ENCODE data around the gene MED13. TPM values are rescaled to one million over a fixed set of nuclear protein-coding genes. Genes with fewer than 3 reads are reported as not detected.
A peak's percentile ranks its signal among the peaks of the same experiment; 100 is the strongest.

MED13 gene
- total and polyA plus RNA-seq, 9 of the 15 experiments (the other 6 are each of a cell fraction or from before 2014, with no cell fraction given), result 5.4 to 48.4 (median 28.2) TPM

DNA sequence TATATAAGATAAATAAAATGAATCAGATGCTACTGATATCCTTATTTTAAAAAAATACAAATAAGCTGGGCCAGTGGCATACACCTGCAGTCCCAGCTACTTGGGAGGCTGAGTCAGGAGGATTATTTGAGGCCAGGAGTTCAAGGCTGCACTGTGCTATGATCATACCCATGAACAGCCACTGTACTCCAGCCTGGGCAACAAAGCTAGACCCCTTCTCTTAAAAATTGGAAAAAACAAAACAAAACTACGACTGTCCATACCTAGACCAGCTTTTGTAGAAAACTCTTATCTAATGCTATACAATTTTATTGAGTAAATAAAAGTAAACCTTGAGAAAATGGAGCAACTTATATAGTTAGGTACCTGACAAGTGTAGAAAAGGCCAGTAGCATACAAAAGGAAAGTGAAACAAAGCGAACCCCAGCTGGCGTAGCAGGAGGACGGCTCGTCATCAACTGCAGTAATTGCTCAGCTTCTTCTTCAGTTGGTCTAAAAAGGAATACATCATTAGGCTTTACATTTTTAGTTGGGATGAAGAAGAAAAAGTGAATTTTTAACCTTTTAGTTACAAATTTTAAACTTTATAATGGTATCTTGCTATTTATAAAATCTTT, 160.9 kb downstream of the MED13 start:
- peaks cover 63% of the 10 kb centered on the region for H3K36me3 ChIP-seq (ENCODE audit: control insufficient read depth, insufficient read depth, low read length)
- intact Hi-C loops (cut with micrococcal nuclease) (no loop called here), in situ Hi-C loops (cut with MboI) (no loop called here)
- H3K9me1 ChIP-seq (ENCODE audit: control insufficient read depth, insufficient read depth, low read length), result no peaks in the 10 kb centered on the region
- ChIA-PET POLR2A (interaction anchor here (0.9 kb wide), 1 partner anchor 41 kb away, joined by 4 read pairs; the partner anchor contains the start of gene BRIP1), CTCF (ENCODE audit: low intra/inter-chr PET ratio) (no interaction called here)
- no peaks in the 10 kb centered on the region for H4K20me1 ChIP-seq (replicated peaks; ENCODE audit: control insufficient read depth, insufficient read depth, low read length)
- TF ChIP-seq, protein P1, sequence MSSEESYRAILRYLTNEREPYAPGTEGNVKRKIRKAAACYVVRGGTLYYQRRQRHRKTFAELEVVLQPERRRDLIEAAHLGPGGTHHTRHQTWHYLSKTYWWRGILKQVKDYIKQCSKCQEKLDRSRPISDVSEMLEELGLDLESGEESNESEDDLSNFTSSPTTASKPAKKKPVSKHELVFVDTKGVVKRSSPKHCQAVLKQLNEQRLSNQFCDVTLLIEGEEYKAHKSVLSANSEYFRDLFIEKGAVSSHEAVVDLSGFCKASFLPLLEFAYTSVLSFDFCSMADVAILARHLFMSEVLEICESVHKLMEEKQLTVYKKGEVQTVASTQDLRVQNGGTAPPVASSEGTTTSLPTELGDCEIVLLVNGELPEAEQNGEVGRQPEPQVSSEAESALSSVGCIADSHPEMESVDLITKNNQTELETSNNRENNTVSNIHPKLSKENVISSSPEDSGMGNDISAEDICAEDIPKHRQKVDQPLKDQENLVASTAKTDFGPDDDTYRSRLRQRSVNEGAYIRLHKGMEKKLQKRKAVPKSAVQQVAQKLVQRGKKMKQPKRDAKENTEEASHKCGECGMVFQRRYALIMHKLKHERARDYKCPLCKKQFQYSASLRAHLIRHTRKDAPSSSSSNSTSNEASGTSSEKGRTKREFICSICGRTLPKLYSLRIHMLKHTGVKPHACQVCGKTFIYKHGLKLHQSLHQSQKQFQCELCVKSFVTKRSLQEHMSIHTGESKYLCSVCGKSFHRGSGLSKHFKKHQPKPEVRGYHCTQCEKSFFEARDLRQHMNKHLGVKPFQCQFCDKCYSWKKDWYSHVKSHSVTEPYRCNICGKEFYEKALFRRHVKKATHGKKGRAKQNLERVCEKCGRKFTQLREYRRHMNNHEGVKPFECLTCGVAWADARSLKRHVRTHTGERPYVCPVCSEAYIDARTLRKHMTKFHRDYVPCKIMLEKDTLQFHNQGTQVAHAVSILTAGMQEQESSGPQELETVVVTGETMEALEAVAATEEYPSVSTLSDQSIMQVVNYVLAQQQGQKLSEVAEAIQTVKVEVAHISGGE (CRISPR knock-in tag; IDR thresholded peaks at IDR 0.05), result peak in 1 of 3 experiments; percentile 62; a peak in 2 of 6 replicates
- no peak for TF ChIP-seq BRD9 (IDR thresholded peaks at IDR 0.05; ENCODE audit: low read depth, partially characterized antibody)
- no peaks in the 10 kb centered on the region for H3K4me1 ChIP-seq (replicated peaks in 1 of 2; ENCODE audit: control insufficient read depth in 2 of 2, insufficient read depth in 2 of 2, low read length in 2 of 2)
- H3K27ac ChIP-seq (ENCODE audit: extremely low read depth, low read depth, low read length), result no peak overlapping the region
- 88% methylated on average over 5 of the region's 5 CpGs for WGBS (ENCODE audit: insufficient coverage, low coverage, missing lambda C conversion rate)
- no peak for DNase-seq (ENCODE audit: extremely low read depth in 1 of 4, low spot score in 3 of 4)
- no peak for FAIRE-seq
- H3K4me2 ChIP-seq (ENCODE audit: insufficient read depth, low read length), result no peak overlapping the region
- no peak for ATAC-seq
- no peaks in the 10 kb centered on the region for H3K9me3 ChIP-seq (replicated peaks; ENCODE audit: control insufficient read depth, insufficient read depth, low read depth, low read length)
- no TSS peak for BruUV-seq (replicated peaks)
- H2AFZ ChIP-seq (ENCODE audit: low read depth, low read length), result no peak overlapping the region
- H3K4me3 ChIP-seq, result no peak overlapping the region
- H3K9ac ChIP-seq (ENCODE audit: insufficient read depth in 1 of 2, low read depth in 2 of 2, low read length in 2 of 2), result no peak overlapping the region
- no peaks in the 10 kb centered on the region for H3K27me3 ChIP-seq (ENCODE audit: control insufficient read depth in 2 of 2, insufficient read depth in 2 of 2, low read length in 2 of 2)
- no peaks in the 10 kb centered on the region for H3K79me2 ChIP-seq (ENCODE audit: control insufficient read depth, insufficient read depth, low read length)
